ENCODE data around the gene OR8H3. TPM values are rescaled to one million over a fixed set of nuclear protein-coding genes. Genes with fewer than 3 reads are reported as not detected.

The OR8H3 gene
- polyA plus RNA-seq, 1 donor (not counting 4 experiments of a cell fraction or from before 2014, with no cell fraction given): not detected

DNA sequence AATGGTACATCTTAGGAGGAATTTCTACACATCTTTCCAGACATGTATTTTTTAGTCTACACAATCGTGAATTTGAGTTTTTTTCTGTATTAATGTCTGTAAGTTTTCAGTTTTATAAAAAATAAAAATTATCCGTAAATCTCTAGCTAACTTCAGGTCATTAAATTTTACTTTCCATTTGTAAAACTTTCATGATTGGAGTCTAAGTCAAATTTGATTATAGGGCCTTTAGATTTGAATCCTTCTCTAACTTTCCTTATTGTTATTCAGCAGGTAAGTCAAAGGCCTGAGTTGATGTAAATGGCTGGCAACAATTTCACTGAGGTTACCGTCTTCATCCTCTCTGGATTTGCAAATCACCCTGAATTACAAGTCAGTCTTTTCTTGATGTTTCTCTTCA, 29.2 kb upstream of the OR8H3 start, which contains the start of gene OR8I2:
TSS of gene OR8I2 (plus strand) at position 301 of the 400 bp plus-strand sequence. CDS start at position 301, 0 bp downstream.
- no peak for DNase-seq (ENCODE audit: low read depth, low spot score)
- H3K79me2 ChIP-seq (ENCODE audit: control insufficient read depth, insufficient read depth, low read length): no peaks in the 10 kb centered on the region
- dilution Hi-C loops (cut with MboI; ENCODE audit: extremely low pct_ligation_motif_present, low sequenced_read_pairs): no loop called here
- no peak within 1 kb of the TSS for H3K4me2 ChIP-seq (ENCODE audit: control insufficient read depth, extremely low read depth, insufficient read depth, low read depth, low read length)
- no peaks in the 10 kb centered on the region for H3K4me1 ChIP-seq (ENCODE audit: control insufficient read depth, extremely low read depth, insufficient read depth, low read length)
- no peak within 1 kb of the TSS for H3K9ac ChIP-seq (ENCODE audit: control insufficient read depth, extremely low read depth, insufficient read depth, low read length)
- H4K20me1 ChIP-seq (ENCODE audit: control insufficient read depth, extremely low read depth, insufficient read depth, low read length): no peaks in the 10 kb centered on the region
- no peak within 1 kb of the TSS for H3K27ac ChIP-seq (ENCODE audit: control insufficient read depth, insufficient read depth, low read length)
- no peak for FAIRE-seq
- H3K27me3 ChIP-seq (ENCODE audit: control insufficient read depth, extremely low read depth, insufficient read depth, low read length): no peaks in the 10 kb centered on the region
- H3K9me3 ChIP-seq (ENCODE audit: control insufficient read depth, low read depth, low read length): no peaks in the 10 kb centered on the region
- no peak within 1 kb of the TSS for H2AFZ ChIP-seq (ENCODE audit: control insufficient read depth, low read length)
- no peak within 1 kb of the TSS for H3K4me3 ChIP-seq (ENCODE audit: control insufficient read depth in 2 of 3, extremely low read depth in 1 of 3, insufficient read depth in 2 of 3, low read depth in 1 of 3, low read length in 3 of 3)
- no peaks in the 10 kb centered on the region for H3K36me3 ChIP-seq (ENCODE audit: control insufficient read depth in 2 of 2, extremely low read depth in 1 of 2, insufficient read depth in 2 of 2, low read length in 2 of 2)
- no peaks in the 10 kb centered on the region for H3K9me1 ChIP-seq (ENCODE audit: control insufficient read depth, extremely low read depth, insufficient read depth, low read length)
- TF ChIP-seq CTCF (optimal IDR thresholded peaks at IDR 0.05 in 1 of 3, IDR thresholded peaks at IDR 0.05 in 1 of 3, conservative IDR thresholded peaks at IDR 0.05 in 1 of 3; ENCODE audit: extremely low read depth in 1 of 3, insufficient read depth in 2 of 3, low read length in 3 of 3) (no peak), EZH2 (IDR thresholded peaks at IDR 0.05; ENCODE audit: low read length) (no peak)

- H3K9me1 ChIP-seq (ENCODE audit: control insufficient read depth, extremely low read depth, insufficient read depth, low read length): no peaks in the 10 kb centered on the region
- no peaks in the 10 kb centered on the region for H3K27me3 ChIP-seq (ENCODE audit: control insufficient read depth, extremely low read depth, insufficient read depth, low read length)
- H4K20me1 ChIP-seq (ENCODE audit: control insufficient read depth, extremely low read depth, insufficient read depth, low read length): no peaks in the 10 kb centered on the region
- no peaks in the 10 kb centered on the region for H3K9me3 ChIP-seq (ENCODE audit: control insufficient read depth, low read depth, low read length)
- H3K9ac ChIP-seq (ENCODE audit: control insufficient read depth, extremely low read depth, insufficient read depth, low read length): no peak within 1 kb of the TSS
- H3K27ac ChIP-seq (ENCODE audit: control insufficient read depth, insufficient read depth, low read length): no peak within 1 kb of the TSS
- no peak within 1 kb of the TSS for H3K4me2 ChIP-seq (ENCODE audit: control insufficient read depth, extremely low read depth, insufficient read depth, low read depth, low read length)
- dilution Hi-C loops (cut with MboI; ENCODE audit: extremely low pct_ligation_motif_present, low sequenced_read_pairs): no loop called here
- no peaks in the 10 kb centered on the region for H3K36me3 ChIP-seq (ENCODE audit: control insufficient read depth in 2 of 2, extremely low read depth in 1 of 2, insufficient read depth in 2 of 2, low read length in 2 of 2)
- DNase-seq (ENCODE audit: low read depth, low spot score): no peak
- no peak within 1 kb of the TSS for H2AFZ ChIP-seq (ENCODE audit: control insufficient read depth, low read length)
- FAIRE-seq: no peak
- H3K4me1 ChIP-seq (ENCODE audit: control insufficient read depth, extremely low read depth, insufficient read depth, low read length): no peaks in the 10 kb centered on the region
- TF ChIP-seq CTCF (optimal IDR thresholded peaks at IDR 0.05 in 1 of 3, IDR thresholded peaks at IDR 0.05 in 1 of 3, conservative IDR thresholded peaks at IDR 0.05 in 1 of 3; ENCODE audit: extremely low read depth in 1 of 3, insufficient read depth in 2 of 3, low read length in 3 of 3) (no peak), EZH2 (IDR thresholded peaks at IDR 0.05; ENCODE audit: low read length) (no peak)
- no peaks in the 10 kb centered on the region for H3K79me2 ChIP-seq (ENCODE audit: control insufficient read depth, insufficient read depth, low read length)
- H3K4me3 ChIP-seq (ENCODE audit: control insufficient read depth in 2 of 3, extremely low read depth in 1 of 3, insufficient read depth in 2 of 3, low read depth in 1 of 3, low read length in 3 of 3): no peak within 1 kb of the TSS
These were observed 18.9 kb upstream of the OR8H3 start, which contains the start of gene OR8H2 for GRCh38 chr11:56103210-56103737. OR8H2 (plus strand) TSS chr11:56103687; CDS start chr11:56105043, 1,356 bp downstream.
